NB4 (cell line): ENCODE results near the gene NFIA.

ENCODE experiments used
- CTCF ChIP-seq: IDR thresholded peaks from one replicate; pipeline ENCODE4 v1.5.1; 2012; ENCODE audit warnings: low read depth, low read length
- MAX ChIP-seq: IDR thresholded peaks from 2 replicates; pipeline ENCODE4 v1.6.1; 2011; ENCODE audit warnings: low read depth, low read length
- POLR2A ChIP-seq: IDR thresholded peaks from 2 replicates; pipeline ENCODE4 v1.6.1; 2011; ENCODE audit warnings: mild to moderate bottlenecking; ENCODE audit not compliant: insufficient read length; ENCODE audit errors: extremely low read depth

GRCh38 chr1:61368876-61369275, 286.5 kb downstream of the NFIA start:
- TF ChIP-seq CTCF (no peak), POLR2A (no peak), MAX (no peak)
